IPS DF 6.9 (cell line): Measurements from ENCODE around the gene PRDM2.

Experiments
- DNase-seq: peaks from one replicate; pipeline ENCODE4 v3.0.0-alpha.2; 2013; ENCODE audit warnings: low read depth, low spot score
- H3K27ac ChIP-seq: one replicate; pipeline ENCODE4 v1.5.1; 2013; ENCODE audit warnings: low read length, control low read depth
- H3K27me3 ChIP-seq: 2 replicates; pipeline ENCODE4 v1.6.1; 2013; ENCODE audit warnings: mild to moderate bottlenecking, low read length; ENCODE audit not compliant: control insufficient read depth, insufficient read depth
- H3K36me3 ChIP-seq: 2 replicates; pipeline ENCODE4 v1.6.1; 2013; ENCODE audit warnings: low read length; ENCODE audit not compliant: control insufficient read depth, insufficient read depth
- H3K4me1 ChIP-seq: 2 replicates; pipeline ENCODE4 v1.6.1; 2013; ENCODE audit warnings: low read length; ENCODE audit not compliant: control insufficient read depth, insufficient read depth
- H3K4me3 ChIP-seq: 2 replicates; pipeline ENCODE4 v1.5.1; 2013; ENCODE audit warnings: mild to moderate bottlenecking, low read length
- H3K9me3 ChIP-seq: 2 replicates; pipeline ENCODE4 v1.6.1; 2013; ENCODE audit warnings: low read length, inconsistent platforms; ENCODE audit not compliant: control insufficient read depth, insufficient read depth
- WGBS: extraction: QIAGEN DNeasy Blood & Tissue Kit; methylation state at CpG from one replicate; pipeline ENCODE4 v1.1.7; 2013; ENCODE audit warnings: mixed read lengths, missing lambda C conversion rate; ENCODE audit not compliant: insufficient read length, insufficient coverage; 5-methylcytosine and 5-hydroxymethylcytosine counted together

The PRDM2 gene

DNA sequence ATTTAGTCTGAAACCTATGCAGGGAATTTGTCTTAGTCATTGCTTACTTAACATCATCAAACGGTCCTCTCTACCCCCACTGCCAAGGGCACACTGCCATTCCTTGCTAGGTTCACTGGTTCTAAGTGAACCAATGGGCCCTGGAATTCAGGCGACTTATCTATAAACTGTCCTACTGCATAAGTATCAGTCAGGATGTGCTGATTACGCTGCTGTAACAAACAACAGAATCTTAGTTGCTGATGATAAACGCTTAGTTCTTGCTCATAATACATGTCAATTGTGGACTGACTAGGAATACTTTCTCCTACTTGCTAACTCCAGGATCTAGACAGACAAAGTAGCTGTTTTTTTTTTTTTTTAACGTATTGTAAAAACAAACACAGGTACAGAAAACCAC lies 136.1 kb downstream of the PRDM2 start:
- H3K27me3 ChIP-seq, result no peaks in the 10 kb centered on the region
- no peaks in the 10 kb centered on the region for H3K36me3 ChIP-seq
- H3K4me1 ChIP-seq, result no peaks in the 10 kb centered on the region
- no peaks in the 10 kb centered on the region for H3K9me3 ChIP-seq
- DNase-seq, result no peak
- WGBS, result no CpG with 5 or more reads among the region's 5 CpGs
- no peak overlapping the region for H3K27ac ChIP-seq
- H3K4me3 ChIP-seq, result no peak overlapping the region

DNA sequence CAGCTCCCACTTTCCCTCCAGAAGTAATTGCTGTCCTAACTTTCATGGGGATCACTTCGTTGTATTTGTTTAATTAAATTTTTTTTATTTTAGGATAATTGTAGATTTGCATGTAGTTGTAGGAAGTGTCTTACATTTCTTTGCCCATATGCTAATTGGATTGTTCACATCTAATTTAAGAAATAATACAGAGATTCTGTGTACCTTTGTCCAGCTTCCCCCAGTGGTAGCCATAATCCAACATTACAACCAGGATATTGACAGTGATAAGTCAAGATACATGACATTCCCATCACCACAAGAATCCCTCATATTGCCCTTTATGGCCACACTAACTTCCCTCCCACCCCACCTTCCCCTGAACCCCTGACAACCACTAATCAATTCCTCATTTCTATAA lies 136.6 kb downstream of the PRDM2 start:
- no peak for DNase-seq
- Histone ChIP-seq H3K4me3 (no peak overlapping the region), H3K4me1 (no peaks in the 10 kb centered on the region), H3K27ac (no peak overlapping the region), H3K27me3 (no peaks in the 10 kb centered on the region), H3K9me3 (no peaks in the 10 kb centered on the region), H3K36me3 (no peaks in the 10 kb centered on the region)
- 100% methylated on average over 1 of the region's 1 CpG for WGBS

DNA sequence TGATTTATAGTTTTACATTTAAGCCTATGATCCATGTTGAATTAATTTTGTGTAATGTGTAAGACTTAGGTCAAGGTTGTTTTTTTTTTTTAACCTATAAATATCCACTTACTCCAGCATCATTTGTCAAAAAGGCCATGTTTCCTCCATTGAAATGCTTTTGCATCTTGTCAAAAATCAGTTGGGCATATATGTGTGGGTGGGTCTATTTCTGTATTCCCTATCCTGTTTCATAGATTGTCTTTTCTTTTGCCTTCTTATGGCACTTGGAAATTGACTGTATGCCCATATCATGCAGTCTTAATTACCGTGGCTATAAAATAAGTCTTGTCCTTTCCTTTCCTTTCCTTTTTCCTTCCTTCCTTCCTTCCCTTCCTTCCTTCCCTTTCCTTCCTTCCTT lies 138.2 kb downstream of the PRDM2 start:
- DNase-seq, result no peak
- H3K27ac ChIP-seq, result no peak overlapping the region
- H3K4me1 ChIP-seq, result no peaks in the 10 kb centered on the region
- H3K27me3 ChIP-seq, result peaks cover 3% of the 10 kb centered on the region; the same call in 1 of the 2 replicates
- H3K9me3 ChIP-seq, result no peaks in the 10 kb centered on the region
- no peak overlapping the region for H3K4me3 ChIP-seq
- H3K36me3 ChIP-seq, result no peaks in the 10 kb centered on the region
- no CpG with 5 or more reads among the region's 1 CpG for WGBS

DNA sequence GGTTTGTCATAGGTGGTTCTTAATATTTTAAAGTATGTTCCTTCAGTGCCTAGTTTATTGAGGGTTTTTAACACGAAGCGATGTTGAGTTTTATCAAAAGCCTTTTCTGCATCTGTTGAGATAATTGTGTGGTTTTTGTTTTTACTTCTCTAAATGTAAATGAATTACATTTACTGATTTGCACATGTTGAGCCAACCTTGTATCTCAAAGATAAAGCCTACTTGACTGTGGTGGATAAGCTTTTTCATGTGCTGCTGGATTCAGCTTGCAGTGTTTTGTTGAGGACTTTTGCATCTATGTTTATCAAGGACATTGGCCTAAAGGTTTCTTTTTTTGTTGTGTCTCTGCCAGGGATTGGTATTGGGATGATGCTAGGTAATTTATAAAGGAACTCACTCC lies 142.5 kb downstream of the PRDM2 start:
- Histone ChIP-seq H3K36me3 (no peaks in the 10 kb centered on the region), H3K4me1 (no peaks in the 10 kb centered on the region), H3K4me3 (no peak overlapping the region), H3K27ac (no peak overlapping the region), H3K9me3 (no peaks in the 10 kb centered on the region), H3K27me3 (peaks cover 3% of the 10 kb centered on the region; the same call in 1 of the 2 replicates)
- DNase-seq, result no peak
- no CpG with 5 or more reads among the region's 2 CpGs for WGBS

GRCh38 chr1:13851726-13852125 lies 151.7 kb downstream of the PRDM2 start:
- no peak for DNase-seq
- Histone ChIP-seq H3K36me3 (no peaks in the 10 kb centered on the region), H3K4me3 (no peak overlapping the region), H3K4me1 (peaks cover 2% of the 10 kb centered on the region; the same call in 1 of the 2 replicates), H3K9me3 (no peaks in the 10 kb centered on the region), H3K27ac (no peak overlapping the region), H3K27me3 (no peaks in the 10 kb centered on the region)
- WGBS, result no CpG with 5 or more reads among the region's 2 CpGs

- DNase-seq, result no peak
- no CpG with 5 or more reads among the region's 1 CpG for WGBS
- H3K36me3 ChIP-seq, result no peaks in the 10 kb centered on the region
- no peaks in the 10 kb centered on the region for H3K27me3 ChIP-seq
- no peaks in the 10 kb centered on the region for H3K4me1 ChIP-seq
- H3K4me3 ChIP-seq, result no peak overlapping the region
- H3K27ac ChIP-seq, result no peak overlapping the region
- no peaks in the 10 kb centered on the region for H3K9me3 ChIP-seq
Measured at GRCh38 chr1:13855554-13855953, 155.6 kb downstream of the PRDM2 start.

DNA sequence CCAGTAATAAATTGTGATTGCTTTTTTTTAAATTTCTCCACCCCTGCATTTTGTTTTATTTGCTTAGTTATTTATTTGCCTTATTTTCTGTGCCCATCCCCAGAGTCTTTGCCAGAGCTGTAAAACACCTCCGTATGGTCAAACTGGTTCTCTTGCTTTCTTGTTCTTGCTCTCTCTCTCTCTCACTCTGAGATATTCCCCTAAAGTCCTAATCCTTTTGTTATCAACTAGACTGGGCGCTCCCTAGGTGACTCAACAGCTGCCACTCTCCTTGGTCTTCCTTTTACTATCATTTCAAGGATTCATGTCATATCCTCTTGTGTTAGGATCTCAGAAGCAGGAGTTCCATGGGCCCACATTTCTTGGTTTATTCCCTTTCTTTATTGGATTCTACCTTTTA lies 160.0 kb downstream of the PRDM2 start:
- no peaks in the 10 kb centered on the region for H3K36me3 ChIP-seq
- DNase-seq, result no peak
- H3K4me1 ChIP-seq, result no peaks in the 10 kb centered on the region
- H3K27ac ChIP-seq, result no peak overlapping the region
- no peaks in the 10 kb centered on the region for H3K27me3 ChIP-seq
- H3K4me3 ChIP-seq, result no peak overlapping the region
- no peaks in the 10 kb centered on the region for H3K9me3 ChIP-seq
- no CpG with 5 or more reads among the region's 2 CpGs for WGBS

DNA sequence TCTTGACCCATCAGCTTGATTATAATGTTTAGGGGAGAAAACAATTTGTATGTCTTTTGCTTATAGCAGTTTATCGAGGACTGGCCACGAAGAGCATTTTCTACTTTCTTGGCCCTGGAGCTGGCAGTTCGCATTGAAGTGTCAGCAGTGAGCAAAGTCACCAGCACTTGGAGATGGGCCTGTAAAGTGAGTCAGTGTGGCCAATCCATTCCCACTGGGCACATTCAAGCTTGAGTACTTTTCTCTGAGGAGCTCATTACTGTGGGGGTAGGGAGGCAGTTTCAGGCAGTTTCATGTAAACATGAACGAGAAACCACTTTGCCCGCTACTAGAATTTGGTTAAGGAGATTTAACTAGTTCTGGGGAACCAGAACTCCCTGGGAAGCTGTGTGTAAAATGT lies 164.8 kb downstream of the PRDM2 start:
- no CpG with 5 or more reads among the region's 5 CpGs for WGBS
- Histone ChIP-seq H3K4me1 (no peaks in the 10 kb centered on the region), H3K9me3 (no peaks in the 10 kb centered on the region)

GRCh38 chr1:13865851-13866250 lies 165.9 kb downstream of the PRDM2 start:
- no peaks in the 10 kb centered on the region for H3K4me1 ChIP-seq
- WGBS, result no CpG with 5 or more reads among the region's 3 CpGs
- no peaks in the 10 kb centered on the region for H3K36me3 ChIP-seq
- H3K27me3 ChIP-seq, result no peaks in the 10 kb centered on the region
- DNase-seq, result no peak
- no peak overlapping the region for H3K4me3 ChIP-seq
- H3K27ac ChIP-seq, result no peak overlapping the region
- H3K9me3 ChIP-seq, result no peaks in the 10 kb centered on the region

More for the DNA sequence above, 164.8 kb downstream of the PRDM2 start:
- H3K4me3 ChIP-seq, result no peak overlapping the region
- no peak overlapping the region for H3K27ac ChIP-seq
- no peaks in the 10 kb centered on the region for H3K36me3 ChIP-seq
- DNase-seq, result no peak
- H3K27me3 ChIP-seq, result no peaks in the 10 kb centered on the region

DNA sequence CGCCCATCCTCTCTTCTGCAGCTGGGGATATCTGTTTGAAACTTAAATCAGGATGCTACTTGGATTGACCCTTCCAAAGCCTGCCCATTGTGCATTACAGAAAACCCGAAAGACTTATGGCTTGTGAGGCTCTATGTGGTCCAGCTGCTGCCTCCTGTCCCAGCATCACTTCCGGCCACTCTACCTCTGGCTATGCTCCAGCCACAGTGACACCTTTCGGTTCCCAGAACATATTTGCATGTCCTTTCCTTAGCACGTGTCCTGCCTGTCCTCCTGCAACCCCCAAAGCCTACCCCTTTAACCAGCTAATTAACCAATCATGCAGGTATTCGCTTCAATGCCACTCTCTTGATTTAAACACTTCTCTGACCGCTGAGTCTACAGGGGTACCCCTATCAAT lies 167.6 kb downstream of the PRDM2 start:
- DNase-seq, result no peak
- Histone ChIP-seq H3K27ac (no peak overlapping the region), H3K27me3 (no peaks in the 10 kb centered on the region; the same call in 1 of the 2 replicates), H3K36me3 (no peaks in the 10 kb centered on the region), H3K9me3 (no peaks in the 10 kb centered on the region), H3K4me3 (no peak overlapping the region), H3K4me1 (no peaks in the 10 kb centered on the region)
- WGBS, result no CpG with 5 or more reads among the region's 7 CpGs

DNA sequence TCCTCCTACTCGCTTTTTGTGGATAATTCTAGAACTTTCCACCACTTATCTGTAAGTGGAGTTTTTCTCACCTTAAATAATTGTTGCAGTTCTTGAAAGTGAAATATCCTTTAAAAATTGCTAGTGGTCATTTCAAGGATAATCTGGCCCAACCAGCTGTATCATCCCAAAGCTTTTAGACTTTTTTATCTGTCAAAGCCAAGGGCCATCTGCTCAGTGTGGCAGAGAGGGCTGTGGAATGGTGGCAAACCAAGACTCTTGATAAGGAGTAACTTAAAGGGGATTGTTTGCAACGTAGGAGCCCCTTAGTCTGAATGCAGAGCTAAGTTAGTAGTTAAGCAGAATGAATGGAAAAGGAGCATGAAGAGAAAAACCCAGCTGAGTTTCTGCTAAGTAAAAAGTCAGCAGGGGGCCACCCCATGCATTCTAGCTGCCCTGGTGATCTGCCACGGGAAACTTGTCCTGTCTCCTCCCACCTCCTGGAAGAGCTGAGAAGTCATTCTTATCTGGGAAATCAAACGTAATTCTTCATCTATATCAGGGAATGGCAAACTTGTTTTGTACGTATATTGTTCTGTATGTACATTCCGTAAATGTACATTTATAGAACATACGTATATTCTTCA lies 169.3 kb downstream of the PRDM2 start:
- WGBS, result no CpG with 5 or more reads among the region's 7 CpGs
- no peak for DNase-seq

More for the DNA sequence above, 169.3 kb downstream of the PRDM2 start:
- Histone ChIP-seq H3K36me3 (no peaks in the 10 kb centered on the region), H3K9me3 (no peaks in the 10 kb centered on the region), H3K4me3 (no peak overlapping the region), H3K4me1 (no peaks in the 10 kb centered on the region), H3K27ac (no peak overlapping the region), H3K27me3 (no peaks in the 10 kb centered on the region; the same call in 1 of the 2 replicates)
